ENCODE measurements around the gene ACKR4.
"Not testable (repeated sequence)": the region's sequence is repeated elsewhere in the genome, so short reads cannot be mapped to it uniquely, and the experiment has no call there.

ACKR4 gene

GRCh38 chr3:132629928-132630327 lies 32.9 kb downstream of the ACKR4 start:
- no peak for DNase-seq
- intact Hi-C loops (cut with DNase I): no loop called here

GRCh38 chr3:132630612-132631011 lies 33.5 kb downstream of the ACKR4 start:
- intact Hi-C loops (cut with DNase I): no loop called here
- DNase-seq: no peak

DNA sequence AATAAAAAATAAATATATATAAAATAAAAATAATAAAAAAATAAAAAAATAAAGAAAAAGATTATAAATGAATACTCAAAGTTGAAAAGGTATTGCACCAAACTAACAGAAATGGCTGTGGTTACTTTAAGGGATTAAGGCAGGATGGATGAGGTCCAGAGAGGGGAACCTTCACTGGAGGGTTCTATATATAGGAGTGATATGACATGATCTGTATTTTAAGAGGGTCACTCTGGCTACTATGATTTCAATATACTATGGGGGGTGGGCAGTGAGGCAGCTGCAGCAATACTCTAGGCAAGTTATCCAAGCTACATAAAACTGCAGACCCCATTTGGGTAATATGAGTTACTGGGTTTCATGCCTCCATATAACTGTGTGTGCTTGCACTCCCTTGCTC lies 38.0 kb downstream of the ACKR4 start:
- intact Hi-C loops (cut with DNase I): no loop called here
- no peak for DNase-seq

DNA sequence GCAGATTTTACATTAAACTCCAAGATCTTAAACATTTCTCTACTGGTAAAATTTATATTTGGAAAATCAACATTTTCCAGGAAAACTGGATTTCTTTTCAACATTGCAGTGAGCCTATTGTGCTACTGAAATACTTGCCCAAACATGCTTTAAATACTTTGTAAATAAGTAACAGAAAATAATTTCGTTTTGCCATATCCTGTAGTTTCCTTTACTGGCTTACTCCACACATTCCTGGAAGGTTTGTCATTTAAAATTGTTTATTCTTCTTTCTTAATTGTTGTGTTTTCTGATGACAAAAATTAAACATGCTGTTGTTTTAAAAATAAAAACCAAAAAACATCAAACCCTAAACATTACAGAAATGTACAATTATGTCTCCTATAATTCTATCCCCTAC lies 40.5 kb downstream of the ACKR4 start:
- intact Hi-C loops (cut with DNase I): no loop called here
- DNase-seq: no peak

GRCh38 chr3:132638706-132639105 lies 41.6 kb downstream of the ACKR4 start:
- intact Hi-C loops (cut with DNase I): no loop called here
- DNase-seq: no peak

DNA sequence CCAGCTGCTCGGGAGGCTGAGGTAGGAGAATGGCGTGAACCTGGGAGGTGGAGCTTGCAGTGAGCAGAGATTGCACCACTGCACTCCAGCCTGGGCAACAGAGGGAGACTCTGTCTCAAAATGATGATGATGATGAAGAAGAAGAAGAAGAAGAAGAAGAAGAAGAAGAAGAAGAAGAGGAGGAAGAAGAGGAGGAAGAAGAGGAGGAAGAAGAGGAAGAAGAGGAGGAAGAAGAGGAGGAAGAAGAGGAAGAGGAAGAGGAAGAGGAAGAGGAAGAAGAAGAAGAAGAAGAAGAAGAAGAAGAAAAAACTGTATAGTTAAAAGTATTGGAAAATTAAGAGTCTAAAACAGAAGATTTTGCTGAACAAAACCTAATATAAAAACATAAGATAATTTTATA lies 44.4 kb downstream of the ACKR4 start:
- intact Hi-C loops (cut with DNase I): loop anchor here (5.0 kb wide), 1 partner anchor 104 kb away; no protein-coding TSS in a partner anchor
- not testable (repeated sequence) for DNase-seq

GRCh38 chr3:132641837-132642538 lies 44.9 kb downstream of the ACKR4 start:
- no peak for DNase-seq

DNA sequence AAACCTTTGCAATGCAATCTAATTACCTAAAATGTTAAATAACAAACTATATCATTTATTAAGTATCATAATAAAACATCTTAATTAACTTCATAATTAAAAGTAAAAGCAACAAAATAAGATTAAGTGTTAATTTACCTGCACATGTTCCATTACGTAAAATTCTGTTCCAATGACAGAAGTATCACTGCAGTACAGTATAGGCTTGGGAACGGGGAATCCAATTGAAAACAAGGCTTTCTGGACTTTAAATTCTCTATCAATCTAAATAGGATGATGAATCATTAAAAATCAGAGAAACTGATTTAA lies 45.4 kb downstream of the ACKR4 start:
- intact Hi-C loops (cut with DNase I): loop anchor here (5.0 kb wide), 1 partner anchor 105 kb away; no protein-coding TSS in a partner anchor
- no peak for DNase-seq

More at GRCh38 chr3:132641837-132642538, 44.9 kb downstream of the ACKR4 start:
- intact Hi-C loops (cut with DNase I): loop anchor here (5.0 kb wide), 1 partner anchor 105 kb away; no protein-coding TSS in a partner anchor

- no peak for DNase-seq
- intact Hi-C loops (cut with DNase I): loop anchor here (5.0 kb wide), 1 partner anchor 106 kb away; no protein-coding TSS in a partner anchor
These were observed 46.3 kb downstream of the ACKR4 start for GRCh38 chr3:132643366-132643765.

- intact Hi-C loops (cut with DNase I): no loop called here
- DNase-seq: no peak
These were observed 48.0 kb downstream of the ACKR4 start for GRCh38 chr3:132645058-132645457.

- intact Hi-C loops (cut with DNase I): no loop called here
- DNase-seq: no peak
These were observed 53.1 kb downstream of the ACKR4 start for GRCh38 chr3:132650153-132650552.
